Measurements from ENCODE around the gene PODXL2. TPM values are rescaled to one million over a fixed set of nuclear protein-coding genes. Genes with fewer than 3 reads are reported as not detected.

Gene PODXL2
- total and polyA plus RNA-seq, 2 of the 8 experiments (the other 6 are each of a cell fraction or from before 2014, with no cell fraction given), result 27.6 to 31.6 TPM

DNA sequence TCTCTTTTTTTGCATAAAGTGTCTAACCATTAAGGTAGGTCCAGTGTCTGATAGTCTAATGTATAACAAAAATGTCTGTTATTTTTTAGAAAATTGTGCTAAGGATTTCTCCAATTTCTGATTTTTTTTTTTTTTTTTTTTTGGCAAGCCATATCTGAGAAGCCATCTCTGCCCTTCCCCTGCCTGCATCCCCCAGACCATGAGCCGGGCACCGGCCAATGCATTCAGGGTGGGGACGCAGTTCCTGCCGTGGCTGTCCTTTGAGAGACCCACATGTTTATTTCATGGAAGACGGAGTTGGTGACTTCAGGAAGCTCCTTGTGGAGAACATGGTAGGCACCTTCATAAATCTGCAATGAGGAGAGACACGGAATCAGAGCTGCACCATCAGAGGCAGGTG lies 63.0 kb downstream of the PODXL2 start (continued):
- TF ChIP-seq JUND (IDR thresholded peaks at IDR 0.05; ENCODE audit: low read length), result no peak

Measured in H1 (cell line).